Type B pancreatic cell (in vitro differentiated cells): ENCODE data around the gene SIRT1. TPM values are rescaled to one million over a fixed set of nuclear protein-coding genes. Genes with fewer than 3 reads are reported as not detected.
"Not testable (repeated sequence)": the region's sequence is repeated elsewhere in the genome, so short reads cannot be mapped to it uniquely, and the experiment has no call there.

Experiments used
- DNase-seq: peaks from one replicate; pipeline ENCODE4 v3.0.0; 2021; ENCODE audit warnings: mixed read lengths; ENCODE audit not compliant: unreplicated experiment; ENCODE audit errors: extremely low spot score
- H3K27ac Mint-ChIP-seq: 2 replicates; pipeline ENCODE4 v1.8.0; 2021; ENCODE audit warnings: mild to moderate bottlenecking, mixed read lengths
- H3K27me3 Mint-ChIP-seq: 2 replicates; pipeline ENCODE4 v1.8.0; 2021; ENCODE audit warnings: mixed read lengths
- H3K36me3 Mint-ChIP-seq: 2 replicates; pipeline ENCODE4 v1.8.0; 2021; ENCODE audit warnings: mixed read lengths
- H3K4me1 Mint-ChIP-seq: one replicate; pipeline ENCODE4 v1.8.0; 2021; ENCODE audit warnings: mixed read lengths; ENCODE audit not compliant: unreplicated experiment
- H3K4me3 Mint-ChIP-seq: 2 replicates; pipeline ENCODE4 v1.8.0; 2021; ENCODE audit warnings: mild to moderate bottlenecking, mixed read lengths
- H3K9me3 Mint-ChIP-seq: 2 replicates; pipeline ENCODE4 v1.8.0; 2021; ENCODE audit warnings: mixed read lengths
- total RNA-seq: library from RNA; stranded (reverse); gene quantifications from 2 replicates; pipeline ENCODE4 v1.2.1, GENCODE V29; 2021; ENCODE audit warnings: low replicate concordance
- TF ChIP-seq, protein P1 (sequence below): fragments of 200-600 bp; sonication (generic); conservative IDR thresholded peaks from 2 replicates; pipeline ENCODE4 v1.5.0; 2021; ENCODE audit warnings: antibody characterized with exemption, mild to moderate bottlenecking

SIRT1 gene
- total RNA-seq, 1 donor from 2014 or later = 30.4 TPM

DNA sequence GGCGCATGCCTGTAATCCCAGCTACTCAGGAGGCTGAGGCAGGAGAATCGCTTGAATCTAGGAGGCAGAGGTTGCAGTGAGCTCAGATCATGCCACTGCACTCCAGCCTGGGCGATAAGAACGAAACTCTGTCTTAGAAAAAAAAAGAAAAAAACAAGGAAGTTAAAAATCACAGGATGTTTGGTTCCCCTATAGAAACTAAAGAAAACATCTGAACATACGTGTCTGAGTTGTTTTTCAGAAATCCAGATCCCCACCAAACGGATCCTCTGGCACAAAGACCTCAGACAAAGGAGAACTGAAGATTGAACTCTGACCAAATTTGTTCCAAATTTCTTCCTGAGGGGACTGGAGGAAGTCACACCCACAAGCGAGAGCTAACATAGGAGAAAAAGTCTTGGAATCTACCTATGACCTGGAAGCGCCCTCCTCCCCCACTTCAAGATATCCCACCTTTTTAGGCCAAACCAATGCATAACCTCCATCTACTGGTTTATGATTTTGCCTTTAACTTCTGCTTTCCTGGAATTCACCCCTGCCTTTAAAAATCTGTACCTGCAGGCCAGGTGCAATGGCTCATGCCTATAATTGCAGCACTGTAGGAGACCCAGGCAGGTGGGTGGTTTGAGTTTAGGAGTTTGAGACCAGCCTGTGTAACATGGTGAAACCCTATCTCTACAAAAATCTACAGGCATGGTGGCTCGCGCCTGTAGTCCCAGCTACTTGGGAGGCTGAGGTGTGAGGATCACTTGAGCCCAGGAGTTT is 19.7 kb upstream of the SIRT1 start:
- no peak overlapping the region for H3K4me3 Mint-ChIP-seq
- no peaks in the 10 kb centered on the region for H3K36me3 Mint-ChIP-seq
- TF ChIP-seq, protein P1, sequence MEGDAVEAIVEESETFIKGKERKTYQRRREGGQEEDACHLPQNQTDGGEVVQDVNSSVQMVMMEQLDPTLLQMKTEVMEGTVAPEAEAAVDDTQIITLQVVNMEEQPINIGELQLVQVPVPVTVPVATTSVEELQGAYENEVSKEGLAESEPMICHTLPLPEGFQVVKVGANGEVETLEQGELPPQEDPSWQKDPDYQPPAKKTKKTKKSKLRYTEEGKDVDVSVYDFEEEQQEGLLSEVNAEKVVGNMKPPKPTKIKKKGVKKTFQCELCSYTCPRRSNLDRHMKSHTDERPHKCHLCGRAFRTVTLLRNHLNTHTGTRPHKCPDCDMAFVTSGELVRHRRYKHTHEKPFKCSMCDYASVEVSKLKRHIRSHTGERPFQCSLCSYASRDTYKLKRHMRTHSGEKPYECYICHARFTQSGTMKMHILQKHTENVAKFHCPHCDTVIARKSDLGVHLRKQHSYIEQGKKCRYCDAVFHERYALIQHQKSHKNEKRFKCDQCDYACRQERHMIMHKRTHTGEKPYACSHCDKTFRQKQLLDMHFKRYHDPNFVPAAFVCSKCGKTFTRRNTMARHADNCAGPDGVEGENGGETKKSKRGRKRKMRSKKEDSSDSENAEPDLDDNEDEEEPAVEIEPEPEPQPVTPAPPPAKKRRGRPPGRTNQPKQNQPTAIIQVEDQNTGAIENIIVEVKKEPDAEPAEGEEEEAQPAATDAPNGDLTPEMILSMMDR = no peak
- H3K27me3 Mint-ChIP-seq = no peaks in the 10 kb centered on the region
- H3K4me1 Mint-ChIP-seq = no peaks in the 10 kb centered on the region
- H3K27ac Mint-ChIP-seq = no peak overlapping the region
- DNase-seq = no peak
- no peaks in the 10 kb centered on the region for H3K9me3 Mint-ChIP-seq

DNA sequence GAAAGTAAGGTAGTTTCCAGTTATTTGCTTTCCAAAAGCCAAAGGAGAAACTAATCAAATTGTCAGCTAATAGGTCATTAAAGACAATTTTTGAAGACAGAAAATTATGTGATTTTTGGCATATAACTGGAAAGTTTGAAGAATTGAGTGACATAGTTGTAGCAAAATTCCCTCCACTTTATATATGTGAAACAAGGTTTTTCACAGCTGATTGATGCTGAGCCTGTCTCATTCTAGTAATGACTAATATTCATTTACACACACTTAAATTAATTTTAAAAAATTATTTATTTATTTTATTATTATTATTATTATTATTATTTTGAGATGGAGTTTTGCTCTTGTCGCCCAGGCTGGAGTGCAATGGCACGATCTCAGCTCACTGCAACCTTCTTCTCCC is 16.3 kb upstream of the SIRT1 start:
- no peak for DNase-seq
- no peaks in the 10 kb centered on the region for H3K27me3 Mint-ChIP-seq
- no peak overlapping the region for H3K27ac Mint-ChIP-seq
- H3K36me3 Mint-ChIP-seq = no peaks in the 10 kb centered on the region
- no peaks in the 10 kb centered on the region for H3K4me1 Mint-ChIP-seq
- TF ChIP-seq, protein P1 = no peak
- no peaks in the 10 kb centered on the region for H3K9me3 Mint-ChIP-seq
- H3K4me3 Mint-ChIP-seq = no peak overlapping the region

DNA sequence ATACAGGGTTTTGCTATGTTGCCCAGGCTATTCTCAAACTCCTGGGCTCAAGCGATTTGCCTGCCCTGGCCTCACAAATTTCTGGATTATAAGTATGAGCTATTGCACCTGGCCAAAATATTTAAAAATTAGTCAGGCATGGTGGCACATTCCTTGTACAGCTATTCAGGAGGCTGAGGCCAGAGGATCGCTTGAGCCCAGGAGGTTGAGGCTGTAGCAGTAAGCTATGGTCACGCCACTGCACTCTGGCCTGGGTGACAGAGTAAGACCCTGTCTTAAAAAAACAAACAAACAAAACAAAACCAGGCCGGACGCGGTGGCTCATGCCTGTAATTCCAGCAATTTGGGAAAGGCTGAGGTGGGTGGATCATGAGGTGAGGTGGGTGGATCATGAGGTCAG is 14.5 kb upstream of the SIRT1 start:
- no peaks in the 10 kb centered on the region for H3K27me3 Mint-ChIP-seq
- TF ChIP-seq, protein P1 = no peak
- H3K9me3 Mint-ChIP-seq = no peaks in the 10 kb centered on the region
- no peak for DNase-seq
- no peaks in the 10 kb centered on the region for H3K36me3 Mint-ChIP-seq
- no peaks in the 10 kb centered on the region for H3K4me1 Mint-ChIP-seq
- no peak overlapping the region for H3K27ac Mint-ChIP-seq
- H3K4me3 Mint-ChIP-seq = no peak overlapping the region

DNA sequence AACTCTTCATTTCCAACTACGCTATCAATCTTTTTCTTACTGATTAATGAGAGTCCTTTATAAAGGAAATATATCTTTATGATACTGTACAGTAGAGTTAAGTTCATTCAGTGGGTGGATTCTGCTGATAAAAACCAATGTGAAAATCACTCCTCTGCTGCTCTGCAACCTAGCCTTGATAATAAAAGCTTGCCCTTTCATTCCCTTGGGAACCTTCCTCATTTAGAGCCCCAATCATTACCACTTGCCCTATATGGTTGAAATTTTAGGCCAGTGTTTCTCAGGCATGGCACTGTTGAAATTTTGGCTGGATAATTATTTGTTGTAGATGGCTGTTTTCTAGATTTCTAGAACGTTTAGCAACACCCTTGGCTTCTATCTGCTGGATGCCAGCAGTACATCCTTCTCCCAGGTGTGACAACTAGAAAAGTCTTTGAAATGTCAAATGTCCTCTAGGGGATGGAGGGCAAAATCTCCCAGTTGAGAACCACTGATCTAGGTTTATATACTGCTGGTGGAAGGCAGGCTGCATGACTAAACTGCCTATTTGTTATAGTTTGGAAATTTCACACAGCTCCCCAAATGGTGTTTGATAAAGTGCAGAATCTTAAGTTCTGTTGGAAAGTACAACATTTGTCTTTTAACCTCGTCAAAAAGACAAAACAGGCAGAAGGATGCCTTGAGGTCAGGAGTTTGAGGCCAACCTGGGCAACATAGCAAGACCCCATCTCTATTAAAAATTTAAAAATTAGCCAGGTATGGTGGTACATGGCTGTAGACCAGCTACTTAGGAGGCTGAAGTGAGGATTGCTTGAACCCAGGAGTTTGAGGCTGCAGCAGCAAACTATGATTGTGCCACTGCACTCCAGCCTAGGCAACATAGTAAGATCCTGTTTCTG is 8.9 kb upstream of the SIRT1 start:
- no peak for DNase-seq
- Mint-ChIP-seq H3K4me1 (no peaks in the 10 kb centered on the region), H3K36me3 (no peaks in the 10 kb centered on the region), H3K9me3 (no peaks in the 10 kb centered on the region), H3K27me3 (no peaks in the 10 kb centered on the region), H3K27ac (no peak overlapping the region), H3K4me3 (no peak overlapping the region)
- TF ChIP-seq, protein P1 = no peak

DNA sequence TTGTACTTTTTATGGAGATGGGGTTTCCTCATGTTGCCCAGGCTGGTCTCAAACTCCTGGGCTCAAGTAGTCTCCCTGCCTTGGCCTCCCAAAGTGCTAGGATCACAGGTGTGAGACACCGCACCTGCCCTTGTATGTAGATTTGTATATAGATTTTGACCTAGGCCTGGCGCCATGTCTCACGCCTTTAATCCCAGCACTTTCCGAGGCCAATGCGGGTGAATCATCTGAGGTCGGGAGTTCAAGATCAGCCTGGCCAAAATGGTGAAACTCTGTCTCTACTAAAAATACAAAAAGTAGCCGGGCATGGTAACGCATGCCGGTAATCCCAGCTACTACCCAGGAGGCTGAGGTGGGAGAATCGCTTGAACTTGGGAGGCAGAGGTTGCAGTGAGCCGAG is 7.0 kb upstream of the SIRT1 start:
- H3K27me3 Mint-ChIP-seq, H3K36me3 Mint-ChIP-seq, H3K4me3 Mint-ChIP-seq, DNase-seq, H3K27ac Mint-ChIP-seq, H3K9me3 Mint-ChIP-seq, H3K4me1 Mint-ChIP-seq: not testable (repeated sequence)

DNA sequence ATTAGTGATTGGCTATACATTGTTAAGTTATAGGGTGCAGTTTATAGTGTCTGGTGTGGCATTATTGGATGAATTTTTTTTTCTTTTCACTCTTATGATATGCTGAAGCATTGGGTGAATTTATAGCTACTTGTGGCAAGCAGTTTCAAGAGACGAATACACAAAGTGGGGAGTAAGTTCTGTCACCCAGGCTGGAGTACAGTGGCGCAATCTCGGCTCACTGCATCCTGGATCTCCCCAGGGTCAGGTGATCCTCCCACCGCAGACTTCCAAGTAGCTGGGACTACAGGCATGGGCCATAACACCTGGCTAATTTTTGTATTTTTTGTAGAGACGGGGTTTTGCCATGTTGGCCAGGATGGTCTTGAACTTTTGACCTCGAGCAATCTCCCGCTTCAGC is 6.3 kb upstream of the SIRT1 start:
- no peaks in the 10 kb centered on the region for H3K27me3 Mint-ChIP-seq
- TF ChIP-seq, protein P1 = no peak
- H3K27ac Mint-ChIP-seq = no peak overlapping the region

More for the DNA sequence above, 6.3 kb upstream of the SIRT1 start:
- Mint-ChIP-seq H3K9me3 (no peaks in the 10 kb centered on the region), H3K36me3 (no peaks in the 10 kb centered on the region), H3K4me3 (no peak overlapping the region), H3K4me1 (no peaks in the 10 kb centered on the region)
- DNase-seq = no peak
